Thymus (tissue), 11 donors: Measurements from ENCODE around the gene NTM. TPM values are rescaled to one million over a fixed set of nuclear protein-coding genes. Genes with fewer than 3 reads are reported as not detected.

Experiments
- DNase-seq, 9 donors: peaks; one replicate each; pipeline ENCODE4 v3.0.0-alpha.2; 2013; ENCODE audit warnings: low spot score in 9 of 9, low read depth in 6 of 9, missing footprints in 1 of 9
- H3K27ac ChIP-seq, 2 donors: one replicate each; pipeline ENCODE4 v1.5.1; 2013; ENCODE audit warnings: control low read depth in 1 of 2, low read depth in 1 of 2, low read length in 1 of 2, mild to moderate bottlenecking in 1 of 2, moderate library complexity in 1 of 2
- H3K27me3 ChIP-seq, 2 donors: one replicate each; pipeline ENCODE4 v1.5.1; 2013; ENCODE audit warnings: low read length in 1 of 2; ENCODE audit not compliant: control insufficient read depth in 2 of 2, insufficient read depth in 1 of 2
- H3K36me3 ChIP-seq, 2 donors: one replicate each; pipeline ENCODE4 v1.5.1; 2013; ENCODE audit warnings: low read length in 1 of 2, mild to moderate bottlenecking in 1 of 2, moderate library complexity in 1 of 2; ENCODE audit not compliant: control insufficient read depth in 2 of 2, insufficient read depth in 2 of 2
- H3K4me1 ChIP-seq, 2 donors: one replicate each; pipeline ENCODE4 v1.5.1; 2013; ENCODE audit warnings: low read length in 2 of 2; ENCODE audit not compliant: control insufficient read depth in 2 of 2, insufficient read depth in 2 of 2
- H3K4me3 ChIP-seq, 2 donors: one replicate each; pipeline ENCODE4 v1.5.1; 2013; ENCODE audit warnings: low read length in 2 of 2, control low read depth in 1 of 2, mild to moderate bottlenecking in 1 of 2
- H3K9me3 ChIP-seq, 2 donors: one replicate each; pipeline ENCODE4 v1.5.1; 2013; ENCODE audit warnings: low read length in 1 of 2, mild to moderate bottlenecking in 1 of 2; ENCODE audit not compliant: control insufficient read depth in 2 of 2, insufficient read depth in 1 of 2
- WGBS: extraction: QIAGEN DNeasy Blood & Tissue Kit; methylation state at CpG from one replicate; pipeline ENCODE4 v1.1.7; 2013; 5-methylcytosine and 5-hydroxymethylcytosine counted together
- polyA plus RNA-seq: library from polyadenylated mRNA; stranded (reverse); fragments of 200-250 nt; gene quantifications from one replicate; pipeline ENCODE4 v1.2.3, GENCODE V29; 2013
- total RNA-seq: library from RNA; stranded (reverse); fragments of 120-200 nt; gene quantifications from one replicate; pipeline ENCODE4 v1.2.4, GENCODE V29; 2013
- donor health status: healthy.

NTM gene
- total and polyA plus RNA-seq, 2 donors, result 0.18 to 0.47 TPM

DNA sequence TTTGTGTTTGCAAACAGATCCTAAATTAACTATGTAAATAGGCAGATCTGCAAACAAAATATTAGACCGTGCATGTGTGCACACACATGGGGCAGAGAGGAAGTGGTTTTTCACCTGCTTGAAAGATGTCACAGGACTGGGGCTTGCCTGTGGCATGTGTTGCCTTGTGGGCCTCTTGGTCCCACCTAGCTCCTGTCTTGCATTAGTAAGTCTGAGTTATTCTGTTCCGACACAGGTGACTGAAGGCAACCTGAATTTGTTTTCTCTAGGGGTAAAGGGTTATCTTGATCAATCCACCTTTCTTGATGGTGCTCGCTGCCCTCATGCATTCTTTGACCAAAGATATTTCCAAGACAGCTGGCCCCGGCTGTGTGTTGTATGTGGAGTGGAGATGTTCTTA, 667.5 kb downstream of the NTM start:
- no peaks in the 10 kb centered on the region for H3K4me1 ChIP-seq
- no peaks in the 10 kb centered on the region for H3K27me3 ChIP-seq
- 67% methylated on average over 4 of the region's 4 CpGs for WGBS
- no peak for DNase-seq
- no peak overlapping the region for H3K27ac ChIP-seq
- H3K4me3 ChIP-seq, result no peak overlapping the region
- no peaks in the 10 kb centered on the region for H3K36me3 ChIP-seq
- no peaks in the 10 kb centered on the region for H3K9me3 ChIP-seq

DNA sequence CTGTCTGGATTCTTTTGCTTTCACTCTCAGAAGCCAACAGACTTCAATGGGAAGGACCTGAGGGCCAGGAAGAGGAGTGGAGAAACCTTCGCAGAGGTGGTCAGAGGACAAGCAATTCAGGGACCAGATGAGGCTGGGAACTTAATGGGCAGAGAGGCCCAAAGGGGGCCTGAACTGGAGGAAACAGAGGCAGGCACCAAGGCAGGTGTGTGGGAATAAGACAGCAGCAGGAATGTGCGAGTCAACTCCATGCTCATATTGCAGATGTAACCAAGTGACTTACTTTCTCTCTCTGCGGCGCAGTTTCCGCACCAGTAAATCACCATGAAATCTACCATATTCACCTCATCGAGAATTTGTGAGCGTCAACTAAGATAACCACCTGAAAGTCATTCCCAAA, 669.1 kb downstream of the NTM start:
- no peak overlapping the region for H3K4me3 ChIP-seq
- H3K4me1 ChIP-seq, result no peaks in the 10 kb centered on the region
- H3K27ac ChIP-seq, result no peak overlapping the region
- WGBS, result 92% methylated on average over 7 of the region's 7 CpGs
- DNase-seq, result no peak
- no peaks in the 10 kb centered on the region for H3K27me3 ChIP-seq
- H3K9me3 ChIP-seq, result no peaks in the 10 kb centered on the region
- no peaks in the 10 kb centered on the region for H3K36me3 ChIP-seq

DNA sequence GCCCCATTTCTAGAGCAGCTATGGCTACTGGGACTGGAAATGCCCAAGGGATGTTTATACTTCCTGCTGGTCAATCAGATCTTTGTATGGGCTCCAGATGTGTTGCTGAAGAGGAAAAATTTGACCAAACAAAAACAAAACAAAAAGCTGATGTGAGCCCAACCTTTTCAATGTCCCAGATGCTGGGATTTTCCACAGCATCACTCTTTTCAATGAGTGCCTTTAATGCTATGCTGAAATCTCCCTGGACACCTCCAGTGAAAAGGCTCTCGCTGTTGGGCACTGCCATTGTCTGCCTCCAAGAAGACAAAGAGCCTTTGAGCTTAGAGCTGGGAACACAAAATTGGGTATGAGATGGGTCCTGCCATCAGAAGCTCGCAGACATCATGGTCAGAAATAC, 671.9 kb downstream of the NTM start:
- H3K27ac ChIP-seq, result no peak overlapping the region
- no peak for DNase-seq
- H3K9me3 ChIP-seq, result no peaks in the 10 kb centered on the region
- H3K4me1 ChIP-seq, result no peaks in the 10 kb centered on the region
- H3K27me3 ChIP-seq, result no peaks in the 10 kb centered on the region
- no peaks in the 10 kb centered on the region for H3K36me3 ChIP-seq
- H3K4me3 ChIP-seq, result no peak overlapping the region
- 59% methylated on average over 2 of the region's 2 CpGs for WGBS

DNA sequence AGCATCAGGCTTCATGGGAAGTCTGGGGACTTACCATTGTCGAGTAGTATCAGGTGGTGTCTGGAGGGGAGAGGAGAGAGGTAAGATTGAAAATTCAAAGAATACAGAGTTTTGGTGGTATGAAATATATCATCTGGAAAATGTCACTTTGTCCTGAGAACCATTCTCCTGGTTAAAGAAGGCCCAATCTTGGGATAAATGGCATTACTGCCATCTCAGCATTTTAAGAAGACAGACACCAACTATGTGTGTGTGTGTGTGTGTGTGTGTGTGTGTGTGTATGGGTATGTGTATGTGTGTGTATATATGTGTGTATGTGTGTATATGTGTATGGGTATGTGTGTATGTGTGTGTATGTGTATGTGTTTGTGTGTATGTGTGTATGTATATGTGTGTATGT, 673.3 kb downstream of the NTM start:
- WGBS, result 94% methylated on average over 1 of the region's 1 CpG
- no peak for DNase-seq
- Histone ChIP-seq H3K36me3 (no peaks in the 10 kb centered on the region), H3K4me3 (no peak overlapping the region), H3K9me3 (no peaks in the 10 kb centered on the region), H3K27me3 (no peaks in the 10 kb centered on the region), H3K4me1 (no peaks in the 10 kb centered on the region), H3K27ac (no peak overlapping the region)

DNA sequence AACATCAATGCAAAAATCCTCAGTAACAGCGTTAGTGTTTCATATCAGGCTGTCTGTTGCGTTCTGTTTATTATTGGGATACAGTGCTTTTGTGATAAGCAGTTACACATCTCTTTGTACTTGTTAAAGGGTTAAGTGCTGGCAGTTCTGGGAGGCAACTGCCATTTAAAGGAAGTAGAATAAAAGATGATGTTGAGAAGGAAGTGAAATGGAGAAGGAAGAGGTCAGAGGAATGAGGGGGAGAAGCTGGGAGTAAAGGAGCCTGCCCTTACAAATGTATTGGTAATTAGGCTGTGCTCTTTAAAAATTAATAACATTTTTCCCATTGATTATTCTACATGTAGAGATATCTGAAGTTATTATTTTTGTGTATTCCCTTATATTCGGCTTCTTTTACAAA, 674.7 kb downstream of the NTM start:
- Histone ChIP-seq H3K4me3 (no peak overlapping the region), H3K9me3 (no peaks in the 10 kb centered on the region), H3K27me3 (no peaks in the 10 kb centered on the region), H3K36me3 (no peaks in the 10 kb centered on the region), H3K27ac (no peak overlapping the region), H3K4me1 (no peaks in the 10 kb centered on the region)
- no peak for DNase-seq
- WGBS, result 55% methylated on average over 3 of the region's 3 CpGs

DNA sequence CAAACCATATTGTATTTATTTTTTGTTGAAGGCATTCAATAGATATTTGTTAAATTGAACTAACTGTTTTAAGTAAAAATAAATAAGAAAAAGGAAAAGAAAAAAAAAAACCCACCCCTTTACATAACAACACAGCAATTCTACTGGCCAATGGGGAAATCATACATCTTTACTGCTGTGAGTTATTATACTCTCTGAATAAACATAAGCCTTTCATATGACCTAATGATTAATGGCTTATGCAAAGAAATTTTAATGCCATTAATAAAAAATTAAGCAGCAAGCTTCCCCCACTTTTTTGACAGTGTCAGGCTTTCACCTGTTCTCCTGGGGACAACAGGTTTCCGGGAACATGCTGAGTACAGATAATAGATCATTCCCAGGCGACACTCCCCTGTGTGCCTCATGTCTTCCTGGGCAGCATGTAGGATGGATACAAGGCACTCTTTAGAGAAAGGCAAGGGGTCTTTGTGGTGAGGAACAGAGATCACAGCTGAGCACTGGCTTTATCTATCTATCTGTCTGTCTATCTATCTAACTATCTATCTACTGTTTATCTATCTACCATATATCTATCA, 676.0 kb downstream of the NTM start:
- Histone ChIP-seq H3K27ac (no peak overlapping the region), H3K27me3 (no peaks in the 10 kb centered on the region), H3K36me3 (no peaks in the 10 kb centered on the region), H3K4me3 (no peak overlapping the region), H3K4me1 (no peaks in the 10 kb centered on the region), H3K9me3 (no peaks in the 10 kb centered on the region)
- 94% methylated on average over 2 of the region's 2 CpGs for WGBS
- DNase-seq, result no peak

DNA sequence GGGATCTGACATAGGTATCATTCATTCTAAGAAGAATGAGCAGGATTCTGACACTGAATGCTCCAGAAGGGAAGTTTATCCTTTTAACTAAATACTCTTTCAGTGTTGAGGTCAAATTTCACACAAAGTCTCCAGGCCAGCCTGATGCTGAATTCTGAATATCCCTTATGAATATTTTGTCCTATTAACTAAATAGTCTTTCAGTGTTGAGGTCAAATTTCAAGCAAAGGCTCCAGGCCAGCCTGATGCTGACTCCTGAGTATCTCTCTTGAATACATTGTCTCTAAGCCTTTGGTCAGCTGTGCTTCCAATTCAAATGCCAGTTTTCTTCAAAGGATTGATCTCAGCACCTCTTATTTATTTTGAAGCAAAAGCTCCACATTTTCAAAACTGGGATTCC, 676.8 kb downstream of the NTM start:
- Histone ChIP-seq H3K36me3 (no peaks in the 10 kb centered on the region), H3K27ac (no peak overlapping the region), H3K27me3 (no peaks in the 10 kb centered on the region), H3K4me1 (no peaks in the 10 kb centered on the region), H3K4me3 (no peak overlapping the region), H3K9me3 (no peaks in the 10 kb centered on the region)
- DNase-seq, result no peak

DNA sequence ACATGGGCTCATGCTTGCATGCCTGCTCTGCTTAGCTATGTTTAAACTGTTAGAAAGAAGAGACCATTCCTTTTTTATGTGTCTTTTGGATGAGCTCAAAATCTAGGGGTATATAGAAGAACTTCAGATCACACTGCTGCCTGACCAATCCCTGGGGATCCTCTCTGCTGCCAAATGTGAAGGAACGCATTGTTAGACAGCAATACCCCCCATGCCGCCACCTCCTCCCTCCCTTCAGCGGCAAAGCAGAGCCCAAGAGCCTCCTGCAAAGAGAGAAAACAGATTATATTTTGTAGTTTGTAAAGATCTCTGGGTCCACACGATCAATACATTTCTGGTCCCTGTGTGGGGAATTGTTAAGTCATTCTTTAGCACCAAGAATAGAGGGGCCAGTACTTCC, 677.6 kb downstream of the NTM start:
- WGBS, result 90% methylated on average over 4 of the region's 4 CpGs
- DNase-seq, result no peak

DNA sequence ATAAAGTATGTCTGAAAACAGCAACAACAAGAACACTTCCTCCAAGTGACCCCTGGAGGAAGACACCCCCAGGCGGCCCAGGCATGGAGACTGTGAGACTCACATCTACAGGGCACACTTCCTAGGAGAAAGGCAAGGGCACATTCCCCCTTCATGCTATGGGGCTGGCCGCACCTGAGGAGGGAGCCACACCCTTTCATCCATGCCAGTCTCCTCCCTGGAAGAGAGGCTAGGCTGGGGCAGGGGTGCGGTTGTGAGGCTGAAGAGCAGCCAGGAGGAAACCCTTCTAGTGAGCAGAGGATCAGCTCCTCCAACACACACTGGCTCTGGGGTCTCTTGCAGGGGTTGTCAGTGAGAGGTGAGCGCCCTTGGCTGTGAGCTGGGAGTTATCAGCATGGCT, 678.8 kb downstream of the NTM start:
- H3K27me3 ChIP-seq, result no peaks in the 10 kb centered on the region
- WGBS, result 91% methylated on average over 4 of the region's 4 CpGs
- no peak overlapping the region for H3K4me3 ChIP-seq
- H3K36me3 ChIP-seq, result no peaks in the 10 kb centered on the region
- no peaks in the 10 kb centered on the region for H3K4me1 ChIP-seq
- no peak overlapping the region for H3K27ac ChIP-seq
- no peak for DNase-seq
- no peaks in the 10 kb centered on the region for H3K9me3 ChIP-seq

More for the DNA sequence above, 677.6 kb downstream of the NTM start:
- H3K4me3 ChIP-seq, result no peak overlapping the region
- no peaks in the 10 kb centered on the region for H3K9me3 ChIP-seq
- H3K36me3 ChIP-seq, result no peaks in the 10 kb centered on the region
- H3K4me1 ChIP-seq, result no peaks in the 10 kb centered on the region
- H3K27me3 ChIP-seq, result no peaks in the 10 kb centered on the region
- no peak overlapping the region for H3K27ac ChIP-seq

DNA sequence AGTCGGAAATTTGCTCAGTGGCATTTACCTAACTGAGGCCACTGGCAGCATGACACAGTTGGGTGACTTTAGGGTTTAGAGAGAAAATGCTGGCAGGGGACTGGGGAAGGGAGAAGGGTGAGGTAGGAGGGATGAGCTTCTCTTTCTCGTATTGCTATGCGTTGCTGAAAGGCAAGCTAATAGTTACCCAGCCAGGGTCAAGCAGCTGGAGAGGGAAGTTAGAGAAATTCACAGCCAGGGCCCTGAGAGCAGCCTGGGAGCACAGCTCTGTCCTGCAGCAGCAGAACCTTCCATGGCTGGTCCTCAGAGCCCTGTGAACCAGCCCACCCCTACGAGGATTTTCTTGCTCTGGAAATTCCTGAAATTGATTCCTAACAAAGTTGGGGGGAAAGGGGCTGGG, 679.6 kb downstream of the NTM start:
- Histone ChIP-seq H3K27me3 (no peaks in the 10 kb centered on the region), H3K36me3 (no peaks in the 10 kb centered on the region), H3K27ac (no peak overlapping the region), H3K4me3 (no peak overlapping the region), H3K9me3 (no peaks in the 10 kb centered on the region), H3K4me1 (no peaks in the 10 kb centered on the region)
- 87% methylated on average over 4 of the region's 4 CpGs for WGBS
- DNase-seq, result no peak
